A549 treated with RU486 at 1 μM for 4 hours (cell line): ENCODE measurements around the gene SNAP91. TPM values are rescaled to one million over a fixed set of nuclear protein-coding genes. Genes with fewer than 3 reads are reported as not detected.

Experiments used
- total RNA-seq: library from RNA; stranded (reverse); fragments of 200-300 nt; extraction: Qiagen RNA extraction; gene quantifications from 5 replicates; pipeline ENCODE4 v1.2.3, GENCODE V29; 2022; ENCODE audit warnings: low read depth

SNAP91 gene, protein sequence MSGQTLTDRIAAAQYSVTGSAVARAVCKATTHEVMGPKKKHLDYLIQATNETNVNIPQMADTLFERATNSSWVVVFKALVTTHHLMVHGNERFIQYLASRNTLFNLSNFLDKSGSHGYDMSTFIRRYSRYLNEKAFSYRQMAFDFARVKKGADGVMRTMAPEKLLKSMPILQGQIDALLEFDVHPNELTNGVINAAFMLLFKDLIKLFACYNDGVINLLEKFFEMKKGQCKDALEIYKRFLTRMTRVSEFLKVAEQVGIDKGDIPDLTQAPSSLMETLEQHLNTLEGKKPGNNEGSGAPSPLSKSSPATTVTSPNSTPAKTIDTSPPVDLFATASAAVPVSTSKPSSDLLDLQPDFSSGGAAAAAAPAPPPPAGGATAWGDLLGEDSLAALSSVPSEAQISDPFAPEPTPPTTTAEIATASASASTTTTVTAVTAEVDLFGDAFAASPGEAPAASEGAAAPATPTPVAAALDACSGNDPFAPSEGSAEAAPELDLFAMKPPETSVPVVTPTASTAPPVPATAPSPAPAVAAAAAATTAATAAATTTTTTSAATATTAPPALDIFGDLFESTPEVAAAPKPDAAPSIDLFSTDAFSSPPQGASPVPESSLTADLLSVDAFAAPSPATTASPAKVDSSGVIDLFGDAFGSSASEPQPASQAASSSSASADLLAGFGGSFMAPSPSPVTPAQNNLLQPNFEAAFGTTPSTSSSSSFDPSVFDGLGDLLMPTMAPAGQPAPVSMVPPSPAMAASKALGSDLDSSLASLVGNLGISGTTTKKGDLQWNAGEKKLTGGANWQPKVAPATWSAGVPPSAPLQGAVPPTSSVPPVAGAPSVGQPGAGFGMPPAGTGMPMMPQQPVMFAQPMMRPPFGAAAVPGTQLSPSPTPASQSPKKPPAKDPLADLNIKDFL
- 0.26 to 0.46 TPM (median 0.31 TPM) in 4 of 5 replicates, not detected in the other for total RNA-seq

DNA sequence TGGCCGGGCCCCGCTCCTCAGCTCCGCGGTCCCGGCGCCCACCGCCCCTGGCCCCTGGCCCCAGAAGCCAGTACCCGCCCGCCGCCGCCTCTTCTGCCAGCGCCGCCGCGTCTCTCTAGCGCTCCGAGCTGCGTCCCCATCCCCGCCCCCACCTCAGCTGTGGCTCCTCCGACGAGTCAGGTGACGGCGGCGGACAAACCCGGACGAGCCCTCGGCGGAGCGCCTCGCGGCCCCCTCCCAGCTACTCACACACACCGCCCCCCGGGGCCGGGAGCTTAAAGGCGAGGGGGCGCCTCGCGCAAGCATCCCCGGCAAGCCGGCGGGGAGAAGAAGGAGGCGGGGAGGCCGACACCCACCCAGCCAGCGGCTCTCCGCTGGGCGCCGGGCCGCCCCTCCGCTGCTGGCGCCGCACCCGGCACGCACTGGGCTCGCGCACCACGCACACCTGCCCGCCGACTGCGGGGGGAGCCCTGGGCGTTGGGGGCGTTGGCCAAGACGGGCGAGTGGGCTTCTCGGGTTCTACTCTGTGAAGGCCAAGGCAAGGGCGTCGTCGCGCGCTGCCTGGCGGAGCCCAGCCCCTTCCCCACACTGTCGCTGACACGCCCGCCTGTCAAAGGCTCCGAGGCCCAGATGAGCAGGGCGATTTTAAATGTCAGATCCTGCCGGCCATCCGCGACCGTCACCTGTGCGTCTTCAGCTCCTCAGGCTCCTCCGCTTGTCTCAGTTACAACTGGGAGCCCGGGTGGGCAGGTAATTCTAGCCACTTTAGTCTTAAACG, at the start of gene SNAP91:
TSS of gene SNAP91 (minus strand) at position 132 of the 778 bp plus-strand sequence. CDS start 1,174 bp downstream, outside the sequence.

DNA sequence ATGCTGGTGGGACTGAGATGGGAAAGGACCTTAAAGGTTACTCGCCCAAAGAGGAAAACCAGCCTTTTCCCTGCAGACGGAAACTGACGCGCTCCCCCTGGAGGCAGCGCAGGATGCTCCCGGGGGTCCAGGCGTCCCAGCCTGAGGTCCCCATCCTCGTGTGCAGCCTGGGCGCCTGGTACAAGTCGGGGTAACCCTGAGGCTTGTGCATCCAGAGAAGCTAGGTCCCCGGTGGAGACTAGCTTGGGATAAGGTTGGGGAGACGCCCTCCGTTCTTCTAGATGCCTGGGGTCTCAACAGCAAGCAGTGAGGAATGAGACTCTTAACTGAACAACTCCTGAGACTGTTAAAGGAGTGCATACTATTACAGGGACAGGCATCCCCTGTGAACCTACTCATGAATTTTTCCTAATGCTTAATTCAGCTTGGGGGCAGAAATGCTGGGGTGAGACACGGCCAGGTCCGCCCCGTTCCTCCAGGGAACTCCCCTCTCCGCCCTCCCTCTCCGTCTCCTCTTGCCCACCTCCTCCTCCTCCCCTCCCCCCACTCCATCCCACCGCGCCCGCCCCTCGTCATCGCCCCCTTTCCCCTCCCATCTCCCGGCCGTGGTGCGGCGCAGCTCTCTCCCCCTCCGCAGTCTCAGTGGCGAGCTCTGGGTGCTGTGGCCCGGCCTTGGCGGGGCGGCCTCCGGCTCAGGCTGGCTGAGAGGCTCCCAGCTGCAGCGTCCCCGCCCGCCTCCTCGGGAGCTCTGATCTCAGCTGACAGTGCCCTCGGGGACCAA, 196.8 kb downstream of the SNAP91 start, which contains the start of gene PRSS35:
TSS of gene PRSS35 (plus strand) at position 634 of the 781 bp plus-strand sequence. CDS start 10,908 bp downstream, outside the sequence.

Other genes starting within 250 kb of the SNAP91 start
- 0.08 to 0.09 TPM in 2 of 5 replicates, not detected in the others for gene PRSS35, start 196.6 kb downstream of the SNAP91 start, total RNA-seq
- 0.46 to 0.91 TPM (median 0.84 TPM) in 3 of 5 replicates, not detected in the others for gene RIPPLY2, start 144.3 kb upstream of the SNAP91 start, total RNA-seq
- 13.1 to 27.2 TPM (median 24.9 TPM) in 5 replicates for gene CYB5R4, start 150.6 kb upstream of the SNAP91 start, total RNA-seq